ENCODE measurements around the gene RAI2.
A peak's percentile ranks its signal among the peaks of the same experiment; 100 is the strongest.

Gene RAI2

DNA sequence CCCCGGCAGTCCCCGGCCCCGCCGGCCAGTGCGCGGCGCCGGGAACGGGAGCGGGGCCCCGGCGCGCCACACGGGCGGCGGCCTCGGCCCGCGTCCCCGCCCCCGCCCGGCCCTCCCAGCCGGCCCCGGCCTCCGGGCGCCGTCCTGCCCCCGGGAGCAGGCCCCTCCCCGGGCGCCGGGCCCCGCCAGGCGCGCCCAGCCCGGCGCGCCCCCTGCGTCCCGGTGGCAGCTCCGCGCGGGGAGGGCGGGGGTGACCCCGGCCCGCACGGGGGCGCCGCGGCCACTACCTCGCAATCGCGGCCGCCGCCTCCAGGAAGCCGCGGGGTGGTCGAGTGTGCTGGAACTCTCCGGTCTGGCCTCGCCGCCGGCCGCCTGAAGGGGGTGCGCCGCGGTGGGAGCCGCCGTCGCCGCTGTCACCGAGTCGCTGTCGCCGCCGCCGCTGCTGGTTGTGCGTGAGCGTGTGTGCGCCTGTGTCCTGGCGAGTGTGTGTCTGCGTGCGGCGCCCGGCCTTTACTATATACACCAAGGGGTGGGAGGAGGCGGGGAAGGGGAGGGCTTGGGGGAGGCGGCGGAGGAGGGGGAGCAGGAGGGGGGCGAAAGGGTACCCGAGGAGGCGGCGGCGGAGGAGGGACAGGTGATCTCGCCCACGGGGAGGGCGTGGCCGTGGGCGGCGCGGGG lies at the start of gene RAI2:
TSS of gene RAI2 (minus strand) at position 488 of the 678 bp plus-strand sequence. CDS start 59,288 bp downstream, outside the sequence.
- DNase-seq (ENCODE audit: low spot score), result no peak

DNA sequence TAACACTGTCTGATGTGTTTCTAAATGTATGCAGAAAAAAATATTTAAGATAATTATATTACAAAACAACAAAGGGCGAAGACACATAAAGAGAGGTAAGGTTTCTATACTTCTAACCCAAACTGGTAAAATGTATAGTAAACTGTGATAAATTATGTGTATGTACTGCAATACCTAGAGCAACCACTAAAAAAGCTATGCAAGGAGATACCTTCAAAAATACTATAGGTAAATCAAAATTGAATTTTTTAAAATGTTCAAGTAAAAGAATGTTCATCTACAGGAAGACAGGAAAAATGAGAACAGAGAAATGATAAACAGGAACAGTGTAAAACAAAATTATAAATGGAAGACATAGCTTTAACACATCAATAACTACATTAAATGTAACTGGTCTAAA lies 27.3 kb upstream of the RAI2 start:
- no peak for DNase-seq (ENCODE audit: low spot score)

DNA sequence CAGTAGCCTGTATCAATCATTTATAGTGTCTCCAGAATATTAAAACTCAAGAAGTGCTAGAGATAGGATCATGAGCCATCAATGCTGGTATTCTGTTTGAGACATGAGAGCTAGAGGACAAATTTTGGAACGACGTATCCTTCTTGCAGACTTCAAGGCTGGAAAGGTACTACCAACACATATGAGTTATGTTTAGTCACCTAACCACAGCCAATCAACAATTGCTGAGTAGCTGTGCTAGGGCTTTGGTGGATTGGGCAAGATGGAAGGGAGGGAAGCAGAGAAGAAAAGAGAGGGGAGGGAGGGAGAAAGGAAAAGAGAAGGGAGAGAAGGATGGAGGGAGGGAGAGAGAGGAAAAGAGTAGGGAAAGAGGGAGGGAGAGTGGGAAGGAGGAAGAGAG lies 21.6 kb upstream of the RAI2 start:
- DNase-seq (ENCODE audit: low spot score), result peak; percentile 6

DNA sequence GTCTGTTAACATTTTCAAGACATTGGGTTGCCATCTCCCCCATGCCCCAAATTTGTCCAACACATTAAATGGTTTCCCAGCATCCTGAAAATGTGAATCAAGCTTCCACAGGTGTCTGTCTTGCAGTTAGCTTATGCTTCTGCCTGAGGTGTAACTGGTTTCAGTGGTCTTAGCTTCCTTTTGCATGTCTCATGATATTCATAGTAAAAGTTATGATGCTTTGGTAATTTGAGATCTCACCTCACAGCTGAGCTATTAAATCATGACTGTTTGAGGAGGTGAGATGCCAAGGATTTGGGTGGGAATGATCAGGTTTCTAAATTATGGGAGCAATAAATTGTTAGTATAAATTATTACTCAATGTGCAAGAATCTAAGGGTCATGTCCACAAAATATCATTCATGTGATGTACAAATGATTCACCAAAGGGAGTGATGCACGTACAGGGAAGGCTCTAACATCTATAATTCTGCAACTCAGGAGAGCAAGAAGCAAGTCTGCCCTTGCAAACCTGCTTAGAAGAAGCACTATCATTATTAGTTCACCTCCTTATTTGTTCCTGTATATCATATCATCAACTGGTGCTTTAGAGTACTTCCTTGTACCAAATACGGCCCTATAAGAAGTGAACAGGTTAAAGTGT lies 17.1 kb upstream of the RAI2 start:
- DNase-seq (ENCODE audit: low spot score), result no peak

DNA sequence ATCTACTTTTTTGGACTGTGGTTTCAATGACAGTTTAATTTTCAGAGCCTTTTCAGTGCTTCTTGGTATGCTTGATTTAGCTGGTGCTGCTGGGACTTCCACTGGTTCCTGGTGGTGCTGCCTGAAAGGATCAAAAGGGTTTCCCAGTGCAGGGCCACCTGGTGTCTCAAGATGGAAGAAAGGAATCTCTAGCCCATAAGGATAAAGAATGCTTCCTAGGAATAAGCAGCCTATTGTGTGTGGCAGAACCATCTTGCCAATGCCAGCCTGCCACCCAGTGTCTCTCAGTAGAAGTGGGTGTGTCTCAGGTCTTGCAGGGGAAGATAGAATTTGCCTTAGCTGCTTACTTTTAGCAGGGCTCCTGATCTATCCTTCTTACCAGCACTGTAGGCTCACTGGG lies 15.0 kb upstream of the RAI2 start:
- peak; percentile 22 for DNase-seq (ENCODE audit: low spot score)

DNA sequence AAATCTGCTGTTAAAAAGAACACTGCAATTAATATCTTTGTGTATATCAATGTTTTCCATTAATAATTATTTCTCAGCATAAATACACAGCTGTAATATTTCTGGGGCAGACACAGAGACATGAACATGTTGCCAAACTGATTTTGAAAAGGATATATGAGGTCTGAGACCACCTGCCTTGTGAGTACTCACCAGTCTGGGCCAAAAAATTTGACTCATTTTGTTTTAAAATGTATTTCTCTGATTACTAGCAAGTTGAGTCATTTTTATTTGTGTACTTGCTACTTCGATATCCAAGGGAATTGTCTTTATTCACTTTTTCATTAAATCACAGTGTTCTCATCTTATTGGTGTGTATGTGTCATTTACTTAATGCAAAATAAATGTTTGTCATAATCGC lies 8.5 kb upstream of the RAI2 start:
- no peak for DNase-seq (ENCODE audit: low spot score)

DNA sequence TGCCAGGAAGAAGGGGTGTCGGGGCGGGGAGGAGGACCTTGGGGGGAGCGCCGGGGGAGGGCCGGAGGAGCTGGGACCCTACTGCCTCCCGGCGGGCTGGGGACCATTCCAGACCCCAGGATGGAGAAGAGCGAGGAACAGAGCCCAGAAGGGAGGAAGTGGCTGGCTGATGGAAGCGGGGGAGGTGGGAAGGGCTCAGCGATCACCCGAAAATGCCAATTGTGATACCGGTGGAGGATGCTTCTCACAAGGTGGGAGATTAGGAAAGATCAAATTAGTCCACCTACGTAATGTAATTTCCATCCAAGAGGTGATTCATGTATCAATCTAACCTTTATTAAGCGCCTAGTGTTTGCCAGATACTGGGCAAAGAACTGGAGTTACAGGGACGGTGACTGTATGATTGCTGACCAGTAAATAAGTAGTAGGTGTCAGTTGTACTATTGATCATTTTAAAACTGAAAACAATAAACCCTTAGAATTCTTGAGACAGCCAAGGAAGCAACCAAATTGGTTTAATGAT lies 452 bp upstream of the RAI2 start:
- DNase-seq (ENCODE audit: low spot score), result no peak

DNA sequence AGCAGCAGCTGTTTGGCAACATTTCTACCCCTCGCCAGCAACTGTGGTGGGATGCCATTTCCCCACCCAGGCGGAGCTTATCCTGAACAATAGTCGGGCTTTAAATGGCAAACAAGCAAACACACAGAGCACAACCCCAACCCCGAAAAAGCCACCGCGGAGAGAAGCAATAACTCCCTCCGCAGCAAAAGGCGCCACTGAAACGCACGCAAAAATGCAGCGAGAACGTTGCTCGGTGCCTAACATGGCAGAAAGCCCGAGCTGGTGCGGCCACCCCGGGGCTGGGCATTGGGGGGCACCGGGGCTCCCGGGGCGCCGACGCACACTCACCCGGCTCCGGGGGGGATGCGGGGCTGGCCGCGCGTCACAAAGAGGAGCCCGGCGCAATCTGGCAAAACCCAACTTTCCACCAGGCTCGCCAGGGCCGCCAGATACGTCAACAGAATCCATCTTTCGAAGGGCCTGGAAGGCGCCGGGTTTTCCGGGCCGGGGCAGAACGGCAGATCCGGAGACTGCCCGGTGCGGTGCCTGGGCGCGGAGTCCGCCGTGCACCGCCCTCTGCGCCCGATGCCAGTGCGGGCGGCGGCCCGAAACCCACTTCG lies 818 bp downstream of the RAI2 start:
- no peak for DNase-seq (ENCODE audit: low spot score)

DNA sequence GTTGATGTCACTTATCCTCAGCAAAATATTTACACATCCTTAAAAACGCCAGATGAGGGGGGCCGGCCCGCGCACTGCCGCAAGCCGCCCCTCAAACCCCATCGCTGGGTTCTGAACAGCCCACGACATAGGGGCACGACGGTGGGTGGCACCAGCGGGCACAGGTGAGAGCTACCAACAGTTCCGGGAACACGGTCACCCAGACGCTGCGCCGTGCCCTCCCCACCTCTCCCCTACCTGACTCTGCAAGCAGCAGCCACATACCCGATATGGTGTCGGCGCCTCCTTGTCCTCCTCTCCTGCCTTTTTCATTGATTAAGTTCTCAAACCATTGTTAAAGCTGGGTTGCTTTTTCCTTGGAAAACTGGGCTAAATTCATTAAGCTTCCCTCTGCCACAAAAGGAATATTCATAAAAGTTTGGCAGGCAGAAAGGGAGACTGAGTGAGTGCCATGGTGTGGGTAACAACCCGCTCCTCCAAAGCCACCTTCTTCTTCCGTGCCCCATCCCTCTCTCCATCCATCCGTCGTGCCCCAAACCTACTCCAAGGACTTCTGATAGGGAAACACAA lies 1.4 kb downstream of the RAI2 start:
- no peak for DNase-seq (ENCODE audit: low spot score)

DNA sequence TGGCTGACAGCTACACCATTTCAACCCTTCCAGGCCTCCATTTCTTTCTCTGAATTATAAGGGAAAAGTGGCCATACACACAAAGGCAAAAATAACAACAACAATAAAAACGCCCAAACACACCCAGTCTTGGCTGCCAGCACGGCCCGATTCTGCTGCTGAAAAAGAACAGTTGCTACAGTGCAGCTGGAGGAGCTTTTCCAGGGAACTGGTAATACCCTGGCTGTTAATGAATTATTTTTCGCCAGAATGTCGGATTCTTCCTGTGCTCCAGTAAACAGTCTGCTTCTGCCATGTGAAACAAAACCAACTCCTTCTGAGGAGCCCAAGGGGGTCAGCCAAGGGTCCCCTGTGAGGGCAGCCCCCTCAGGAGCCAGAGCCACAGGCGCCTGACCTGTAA lies 6.6 kb downstream of the RAI2 start:
- DNase-seq (ENCODE audit: low spot score), result no peak

DNA sequence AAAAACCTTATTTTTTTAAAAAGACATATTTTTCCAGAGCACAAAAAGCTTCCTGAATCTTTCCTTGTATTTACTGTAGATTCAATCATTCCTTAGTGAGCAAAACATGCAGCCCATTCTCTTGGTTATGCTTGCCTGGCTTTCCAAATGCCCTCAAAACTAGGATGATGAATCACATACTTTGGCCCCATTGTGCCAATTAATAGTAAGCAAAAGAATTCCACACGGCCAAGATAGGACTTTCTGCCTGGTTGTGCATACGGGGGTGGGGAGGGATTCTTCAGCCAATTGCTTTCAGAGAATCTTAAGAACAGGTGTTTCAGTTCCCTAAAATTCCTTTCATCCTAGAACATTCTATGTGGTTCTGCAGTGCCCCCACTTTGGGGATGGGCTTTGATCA lies 7.0 kb downstream of the RAI2 start:
- peak; percentile 70 for DNase-seq (ENCODE audit: low spot score)

DNA sequence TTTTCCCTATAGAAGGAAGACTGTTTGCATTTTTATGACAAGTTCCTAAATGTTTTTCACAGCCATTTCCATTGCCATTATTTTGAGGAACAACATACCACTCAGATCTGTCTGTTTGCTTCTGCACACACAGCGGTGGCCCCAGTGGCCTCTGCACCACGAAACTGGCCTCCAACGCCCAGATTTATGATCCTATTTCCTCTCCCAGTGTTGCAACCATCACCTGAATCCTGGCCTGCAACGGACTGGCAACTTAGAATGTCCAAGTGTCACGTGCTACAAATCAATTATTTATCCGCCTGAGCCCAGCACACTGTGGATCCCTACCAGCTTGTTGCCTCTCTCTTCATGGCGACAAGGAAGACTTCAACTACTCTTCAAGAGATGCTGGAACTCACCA lies 9.2 kb downstream of the RAI2 start:
- no peak for DNase-seq (ENCODE audit: low spot score)

DNA sequence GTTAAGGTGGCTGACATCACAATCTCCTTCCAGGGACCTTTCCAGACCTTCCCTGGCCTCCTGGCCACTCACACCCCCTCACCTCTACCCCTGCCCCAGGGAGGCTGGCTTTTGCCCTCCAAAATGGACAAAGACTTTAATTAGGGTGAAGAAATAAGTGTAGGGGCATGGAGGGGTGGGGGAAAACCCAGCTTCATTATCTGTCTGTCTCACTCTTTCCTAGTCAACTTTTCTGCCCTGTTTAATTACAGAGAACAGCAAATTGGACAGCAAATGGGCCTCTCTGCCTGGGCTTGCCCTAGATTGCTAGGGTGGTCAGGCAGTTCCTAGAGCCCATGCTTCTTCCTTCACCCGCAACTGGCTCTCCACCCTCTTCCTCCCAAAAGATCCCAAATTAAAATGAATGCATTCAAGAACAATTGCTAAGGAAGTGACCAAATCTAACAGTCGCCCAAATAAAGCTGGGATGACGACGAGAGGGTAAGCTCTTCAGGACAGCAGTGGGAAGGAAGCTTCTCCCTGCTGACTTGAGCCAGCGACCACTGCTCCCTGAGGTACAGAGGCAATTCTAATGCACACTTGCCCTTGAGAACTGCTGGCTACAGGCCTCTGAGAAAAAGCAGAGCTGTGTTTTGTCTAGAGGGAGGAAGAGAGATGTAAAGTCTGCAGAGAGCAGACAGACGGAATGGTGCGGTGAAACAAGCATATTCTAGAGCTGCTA lies 12.4 kb downstream of the RAI2 start:
- no peak for DNase-seq (ENCODE audit: low spot score)

DNA sequence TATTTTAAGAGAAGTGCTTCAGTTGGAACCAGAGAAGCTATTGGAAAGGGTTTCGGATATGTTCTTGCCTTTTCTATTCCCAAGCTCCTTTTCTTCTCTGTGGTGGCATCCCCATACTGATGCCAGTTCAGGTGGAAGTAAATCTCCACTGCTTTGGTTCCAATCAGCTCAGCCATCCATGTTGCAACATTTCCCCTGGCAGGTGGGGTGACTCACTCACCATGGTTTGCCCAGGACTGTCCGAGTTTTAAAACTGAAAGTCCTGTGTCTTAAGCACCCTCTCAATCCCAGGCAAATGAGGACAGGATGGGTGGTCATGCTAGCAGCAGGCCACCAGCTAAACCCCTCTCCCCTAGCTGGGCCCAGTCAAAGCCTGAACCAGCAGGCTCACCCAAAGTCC lies 15.1 kb downstream of the RAI2 start:
- DNase-seq (ENCODE audit: low spot score), result peak; percentile 45

DNA sequence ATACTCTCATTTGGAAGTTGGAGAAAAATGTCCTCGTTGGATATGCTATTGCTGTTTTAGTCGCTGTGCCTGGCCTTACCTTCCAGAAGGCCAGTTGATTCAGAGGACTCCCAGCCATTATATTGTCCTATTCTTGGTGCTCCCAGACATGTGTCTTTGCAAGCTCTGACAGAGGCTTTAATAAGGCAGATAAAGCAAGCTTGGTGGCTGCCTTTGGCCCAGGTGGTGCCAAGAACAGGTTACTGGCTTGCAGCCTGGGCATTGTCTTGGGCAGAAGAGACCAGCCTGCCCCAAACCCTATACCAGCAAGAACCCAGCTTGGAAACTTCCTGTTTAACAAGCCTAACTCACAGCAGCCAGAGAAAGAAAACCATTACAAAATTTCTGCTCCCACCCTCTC lies 16.9 kb downstream of the RAI2 start:
- no peak for DNase-seq (ENCODE audit: low spot score)

DNA sequence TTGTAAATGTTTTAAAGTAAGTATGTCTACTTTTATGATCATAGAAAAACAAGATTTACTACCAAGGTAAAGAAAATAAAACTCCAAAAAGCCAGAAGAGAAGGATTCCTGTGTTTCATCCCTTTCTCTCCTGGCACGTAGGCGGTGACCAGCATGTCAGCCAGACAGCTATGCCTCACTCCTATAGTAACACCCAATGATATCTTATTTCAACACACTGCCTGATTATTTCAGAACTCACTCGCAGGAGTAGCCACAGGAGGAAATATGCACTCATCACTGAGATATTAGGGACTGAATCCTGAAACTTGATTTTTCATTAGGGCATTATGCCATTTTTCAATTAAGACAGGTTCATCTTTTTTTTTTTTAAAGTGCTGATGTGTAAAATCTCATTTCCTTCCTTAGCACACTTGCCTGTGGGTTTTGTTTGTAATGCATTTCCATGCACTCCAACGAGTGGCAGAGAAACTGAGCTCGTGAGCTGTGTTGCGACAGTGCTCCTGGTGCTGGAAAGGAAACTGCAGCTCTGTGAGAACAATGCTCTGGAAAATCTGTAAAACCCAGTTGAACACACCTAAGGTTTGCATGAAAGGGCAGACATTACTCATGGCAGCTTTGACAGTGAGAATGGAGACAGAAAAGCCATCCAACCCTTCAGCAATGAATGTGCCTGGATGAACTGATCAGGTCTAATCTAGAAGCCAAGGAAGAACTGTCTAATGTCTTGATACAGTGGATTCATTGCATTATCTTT lies 18.2 kb downstream of the RAI2 start:
- no peak for DNase-seq (ENCODE audit: low spot score)

DNA sequence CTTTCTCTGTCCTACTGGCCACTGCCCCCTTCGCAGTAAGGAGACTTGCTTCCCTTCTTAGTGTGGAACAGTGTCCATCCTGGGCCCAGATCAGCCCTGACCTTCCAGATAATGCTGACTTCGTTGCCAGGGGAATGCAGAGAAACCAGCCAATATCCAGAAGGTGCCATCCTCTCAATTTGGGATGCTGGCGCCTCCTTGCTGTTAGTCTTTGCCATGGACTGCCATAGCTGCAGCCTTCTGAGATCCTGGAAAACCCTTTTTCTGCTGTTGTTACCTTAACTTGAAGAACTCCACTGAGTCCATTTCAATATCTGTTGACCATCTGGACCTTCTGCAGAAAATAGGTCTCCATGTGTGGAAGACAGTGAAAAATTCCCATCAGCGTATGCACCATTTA lies 21.8 kb downstream of the RAI2 start:
- no peak for DNase-seq (ENCODE audit: low spot score)

DNA sequence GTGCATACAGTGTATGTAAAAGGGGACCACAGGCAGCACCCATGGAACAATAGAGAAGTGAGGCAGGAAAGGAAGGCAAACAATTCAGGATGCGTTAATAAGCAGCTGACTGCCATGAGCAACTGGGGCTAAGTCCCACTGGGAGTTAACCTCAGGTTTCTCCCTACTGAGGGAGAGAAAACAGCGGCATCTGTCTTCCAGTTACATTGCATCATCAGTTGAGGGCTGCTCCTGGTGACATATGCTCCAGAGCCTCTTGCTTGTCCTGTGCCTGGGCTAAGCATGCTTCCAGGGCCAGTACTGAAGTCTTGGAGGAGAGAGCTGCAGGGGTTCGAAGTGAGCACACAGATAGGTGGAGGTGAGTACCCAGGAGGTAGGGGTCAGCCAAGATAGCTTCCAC lies 24.3 kb downstream of the RAI2 start:
- DNase-seq (ENCODE audit: low spot score), result no peak

DNA sequence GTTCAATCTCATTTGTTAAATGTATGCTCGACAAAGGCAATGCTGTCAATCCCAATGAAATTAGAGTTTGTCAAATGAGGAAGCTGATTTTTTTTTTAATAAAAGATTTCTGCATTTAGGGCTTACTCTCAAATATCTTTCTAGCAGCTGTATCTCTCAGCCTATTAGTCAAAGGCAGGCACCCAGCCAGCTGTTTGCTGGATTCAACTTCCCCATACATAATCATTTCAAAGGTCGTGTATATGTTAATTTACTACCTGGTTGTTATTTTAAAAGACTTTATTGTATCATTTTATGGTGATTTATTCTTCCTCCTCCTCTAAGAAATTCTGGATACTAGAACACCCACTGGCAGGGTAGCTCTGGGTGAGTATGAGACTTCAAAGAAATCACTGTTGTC lies 27.1 kb downstream of the RAI2 start:
- no peak for DNase-seq (ENCODE audit: low spot score)

DNA sequence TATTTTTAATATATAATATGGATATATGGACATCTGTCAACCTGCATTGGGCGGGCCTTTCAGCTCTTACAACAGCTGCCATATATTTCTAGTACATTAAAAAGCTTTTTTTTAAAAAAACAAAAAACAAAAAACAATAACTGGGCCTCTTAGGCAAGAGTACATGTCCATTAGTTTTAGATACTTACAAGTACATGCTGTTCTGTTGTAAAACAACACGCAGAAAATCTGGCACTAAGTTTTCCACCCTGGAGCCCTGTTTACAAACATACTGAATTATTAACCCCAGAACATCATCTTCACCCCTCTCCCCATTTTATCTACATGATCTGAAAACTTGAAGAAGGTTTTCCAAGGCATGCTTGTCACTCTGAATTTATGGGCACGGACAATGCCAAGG lies 29.8 kb downstream of the RAI2 start:
- DNase-seq (ENCODE audit: low spot score), result no peak

DNA sequence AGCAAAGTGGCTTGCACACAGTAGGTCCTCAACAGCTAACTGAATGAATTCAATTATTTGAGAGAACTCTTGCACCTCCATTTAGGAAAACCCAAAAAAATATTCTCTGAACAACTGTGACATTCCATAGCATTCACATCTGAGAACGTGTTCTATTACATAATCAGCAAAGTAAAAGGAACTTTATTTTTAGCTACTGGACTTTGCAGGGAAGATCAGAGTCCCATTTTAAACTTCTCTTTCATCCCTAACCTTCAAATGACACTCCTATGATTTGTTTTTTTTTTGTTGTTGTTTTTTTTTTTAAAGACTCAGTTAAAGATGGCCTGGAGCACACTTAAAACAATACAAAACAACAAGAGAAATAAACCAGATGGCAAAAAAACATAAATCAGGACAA lies 30.9 kb downstream of the RAI2 start:
- no peak for DNase-seq (ENCODE audit: low spot score)

DNA sequence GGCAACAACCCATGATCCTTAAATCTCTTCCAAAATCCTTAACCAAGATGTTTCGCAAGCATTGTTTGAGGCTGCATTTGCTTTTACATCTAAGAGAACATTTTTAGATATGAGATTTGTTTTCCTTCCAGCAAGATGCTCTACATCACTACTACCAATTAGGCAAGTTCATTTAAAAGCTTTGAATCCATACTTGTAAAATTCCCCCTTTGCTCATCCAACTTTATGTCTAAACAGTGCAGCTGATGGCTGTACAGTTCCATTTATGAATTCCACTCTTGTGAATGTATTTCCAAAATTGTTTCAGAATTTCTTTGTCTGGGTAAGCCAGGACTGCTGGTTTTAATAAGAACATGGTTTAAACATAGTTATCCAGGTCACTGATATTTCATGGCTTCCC lies 31.5 kb downstream of the RAI2 start:
- DNase-seq (ENCODE audit: low spot score), result no peak
